HCT116 (cell line): Measurements from ENCODE around the gene ARTN. TPM values are rescaled to one million over a fixed set of nuclear protein-coding genes. Genes with fewer than 3 reads are reported as not detected.
A peak's percentile ranks its signal among the peaks of the same experiment; 100 is the strongest.

Experiments used
- ATAC-seq: fragments of 200-7000 bp; cut with Tn5 transposase; 2 replicates; pipeline ENCODE4 v1.9.1; 2020; ENCODE audit warnings: mild to moderate bottlenecking, moderate library complexity
- BruUV-seq: library from RNA; stranded (reverse); fragments of 400-500 nt; replicated peaks from 2 replicates; lab custom pipeline; 2021; lab: Mats Ljungman, UMichigan
- CTCF ChIA-PET: fragments of 300-600 bp; sonication (Branson Sonifier 250); formaldehyde crosslinking; loops from one replicate; lab custom pipeline; 2021; ENCODE audit warnings: antibody characterized with exemption; lab: Charles Lee
- POLR2A ChIA-PET: fragments of 300-600, 350-600 bp; sonication (Branson Sonifier 250); formaldehyde crosslinking; loops from one replicate; lab custom pipeline; 2021; ENCODE audit warnings: antibody characterized with exemption; lab: Charles Lee
- RAD21 ChIA-PET, 2 experiments: fragments of 300-600 bp; sonication (Branson Sonifier 250); formaldehyde crosslinking; loops; one replicate each; lab custom pipeline; 2023; ENCODE audit warnings: low total read pairs in 2 of 2; ENCODE audit not compliant: uncharacterized antibody in 2 of 2, unreplicated experiment in 2 of 2, low non-redundant PET in 1 of 2; lab: Charles Lee
- DNase-seq: peaks from one replicate; pipeline ENCODE4 v3.0.0-alpha.2; 2010; ENCODE audit warnings: low read depth, low spot score
- H2AFZ ChIP-seq: fragments of 200-600 bp; shearing (Covaris generic), sonication (generic); 2 replicates; pipeline ENCODE4 v1.6.1; 2017; ENCODE audit warnings: low read depth, mixed run types, mixed read lengths, antibody characterized with exemption, low read length; ENCODE audit not compliant: poor library complexity, severe bottlenecking
- H3K27ac ChIP-seq: 2 replicates; pipeline ENCODE4 v1.5.1; 2012; ENCODE audit warnings: low read depth, low read length
- H3K27me3 ChIP-seq: fragments of 200-600 bp; sonication (generic); 2 replicates; pipeline ENCODE4 v1.6.1; 2016; ENCODE audit warnings: mixed run types, low read length, mixed read lengths; ENCODE audit not compliant: insufficient read depth
- H3K36me3 ChIP-seq, 2 experiments: fragments of 200-500 bp in 1 of 2; fragments of 200-600 bp in 1 of 2; sonication (Bioruptor generic) in 1 of 2; sonication (generic) in 1 of 2; 2 replicates each; pipeline versions ENCODE4 v1.5.1 to v1.6.1; 2014 to 2016; ENCODE audit warnings: low read length in 2 of 2, inconsistent platforms in 1 of 2, mixed read lengths in 1 of 2, mixed run types in 1 of 2; ENCODE audit not compliant: insufficient read depth in 2 of 2, control insufficient read depth in 1 of 2
- H3K4me1 ChIP-seq, 2 experiments: fragments of 200-600 bp in 1 of 2; sonication (generic) in 1 of 2; 2 replicates each; pipeline versions ENCODE4 v1.5.1 to v1.6.1; 2012 to 2017; ENCODE audit warnings: low read length in 2 of 2, inconsistent platforms in 1 of 2, mild to moderate bottlenecking in 1 of 2, mixed read lengths in 1 of 2, mixed run types in 1 of 2, moderate library complexity in 1 of 2; ENCODE audit not compliant: insufficient read depth in 2 of 2, control insufficient read depth in 1 of 2
- H3K4me2 ChIP-seq: fragments of 200-600 bp; sonication (generic); 2 replicates; pipeline ENCODE4 v1.6.1; 2017; ENCODE audit warnings: mixed run types, low read length, mixed read lengths
- H3K4me3 ChIP-seq, 2 experiments: fragments of 200-600 bp in 1 of 2; sonication (generic) in 1 of 2; replicated peaks in 1 of 2; 2 replicates each; pipeline ENCODE4 v1.5.1; 2011 to 2016; ENCODE audit warnings: low read length in 2 of 2, control low read depth in 1 of 2, low read depth in 1 of 2, mild to moderate bottlenecking in 1 of 2, mixed read lengths in 1 of 2, mixed run types in 1 of 2
- H3K79me2 ChIP-seq: fragments of 200-600 bp; sonication (generic); 2 replicates; pipeline ENCODE4 v1.6.1; 2017; ENCODE audit warnings: mild to moderate bottlenecking, mixed run types, low read length, moderate library complexity, mixed read lengths; ENCODE audit not compliant: insufficient read depth
- H3K9ac ChIP-seq: fragments of 200-600 bp; sonication (generic); 2 replicates; pipeline ENCODE4 v1.6.1; 2016; ENCODE audit warnings: low read length, mixed read lengths
- H3K9me2 ChIP-seq: fragments of 200-600 bp; sonication (generic), shearing (Covaris generic); 2 replicates; pipeline ENCODE4 v1.6.1; 2017; ENCODE audit warnings: mixed run types, mild to moderate bottlenecking, moderate library complexity; ENCODE audit not compliant: insufficient read depth
- H3K9me3 ChIP-seq, 2 experiments: fragments of 200-500 bp in 1 of 2; fragments of 200-600 bp in 1 of 2; sonication (Bioruptor generic) in 1 of 2; sonication (generic) in 1 of 2; 2 replicates each; pipeline ENCODE4 v1.6.1; 2014 to 2017; ENCODE audit warnings: low read length in 2 of 2, mixed read lengths in 2 of 2, inconsistent platforms in 1 of 2, low read depth in 1 of 2, mild to moderate bottlenecking in 1 of 2, mixed run types in 1 of 2, moderate library complexity in 1 of 2; ENCODE audit not compliant: control insufficient read depth in 1 of 2, insufficient read depth in 1 of 2
- H4K20me1 ChIP-seq: fragments of 200-600 bp; sonication (generic), shearing (Covaris generic); 2 replicates; pipeline ENCODE4 v1.6.1; 2017; ENCODE audit warnings: mixed run types, mild to moderate bottlenecking, moderate library complexity; ENCODE audit not compliant: insufficient read depth
- CBX3 ChIP-seq: IDR thresholded peaks from 2 replicates; pipeline ENCODE4 v1.6.1; 2012; ENCODE audit warnings: low read depth
- POLR2AphosphoS5 ChIP-seq: IDR thresholded peaks from 2 replicates; pipeline ENCODE4 v1.6.1; 2011; ENCODE audit warnings: mild to moderate bottlenecking, low read depth, low read length, moderate library complexity
- YY1 ChIP-seq: IDR thresholded peaks from 2 replicates; pipeline ENCODE4 v1.6.1; 2011; ENCODE audit warnings: low read length, low read depth, moderate library complexity, mild to moderate bottlenecking; ENCODE audit not compliant: insufficient replicate concordance; ENCODE audit errors: extremely low read depth
- ZFX ChIP-seq: fragments of 450-650 bp; IDR thresholded peaks from 2 replicates; pipeline ENCODE4 v1.6.1; 2017
- intact Hi-C: fragments of 100-400 bp; cut with micrococcal nuclease; formaldehyde crosslinking; loops from 2 replicates; pipeline ENCODE4 v1.10.0; 2022
- total RNA-seq: library from RNA; stranded (reverse); gene quantifications from one replicate; pipeline ENCODE4 v1.2.1, GENCODE V29; 2021; ENCODE audit not compliant: unreplicated experiment
- TF ChIP-seq, protein P1 (sequence below): IDR thresholded peaks from 2 replicates; pipeline ENCODE4 v1.6.1; 2012
- TF ChIP-seq, protein P2 (sequence below), 3 experiments: fragments of 200-600 bp in 1 of 3; sonication (generic) in 1 of 3; IDR thresholded peaks in 2 of 3; conservative IDR thresholded peaks in 1 of 3; 2 replicates each; pipeline ENCODE4 v1.5.1; 2012 to 2017; ENCODE audit warnings: low read depth in 2 of 3, low read length in 2 of 3, antibody characterized with exemption in 1 of 3, borderline replicate concordance in 1 of 3, control low read depth in 1 of 3, mild to moderate bottlenecking in 1 of 3, mixed read lengths in 1 of 3, mixed run types in 1 of 3, moderate library complexity in 1 of 3; ENCODE audit not compliant: insufficient read depth in 1 of 3

The ARTN gene
- total RNA-seq, 1 experiment from 2014 or later, result 36.4 TPM

DNA sequence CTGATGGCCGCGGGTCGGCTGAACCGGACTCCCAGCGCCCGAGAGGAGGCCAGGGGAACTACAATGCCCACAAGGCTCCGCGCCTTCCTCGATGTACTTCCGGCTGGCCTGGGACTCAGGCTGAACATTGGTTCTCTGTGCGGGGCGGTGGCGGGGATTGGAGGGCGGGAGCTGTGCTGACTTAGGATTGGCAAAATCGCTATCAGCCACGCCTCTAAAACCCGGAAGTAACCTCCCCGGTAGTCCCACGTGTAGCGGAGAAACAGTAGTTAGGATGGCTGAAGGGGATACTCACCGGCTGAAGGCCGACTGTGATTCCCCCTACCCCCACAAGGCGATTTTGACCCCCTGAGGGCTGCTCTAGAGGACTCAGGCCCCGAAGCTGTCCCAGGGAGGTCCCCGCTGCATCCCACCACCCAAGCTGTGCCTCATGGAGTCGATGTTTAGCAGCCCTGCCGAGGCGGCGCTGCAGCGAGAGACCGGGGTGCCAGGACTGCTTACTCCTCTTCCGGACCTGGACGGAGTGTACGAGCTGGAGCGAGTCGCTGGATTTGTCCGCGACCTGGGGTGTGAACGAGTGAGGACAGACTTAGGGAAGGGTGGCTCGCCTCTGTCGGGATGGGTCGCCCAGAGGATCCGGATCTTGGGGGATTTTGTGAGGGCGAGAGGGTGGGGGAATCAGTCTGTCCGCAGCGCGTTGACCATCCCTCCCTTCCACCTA lies 36.3 kb downstream of the ARTN start, which contains the start of gene DPH2:
Gene DPH2, plus strand, starts transcription at position 265 of the 721 bp plus-strand sequence. Its CDS starts 166 bp downstream, at position 431.
- H3K9me3 ChIP-seq, result no peaks in the 10 kb centered on the region
- H3K9ac ChIP-seq, result peak within 1 kb of the TSS; percentile 85
- RAD21 ChIA-PET, result interaction anchor here in 1 of 2 experiments (1.0 kb wide), 1 partner anchor 22 kb away, joined by 3 read pairs; the partner anchor contains the start of gene CCDC24
- H3K27me3 ChIP-seq, result no peaks in the 10 kb centered on the region
- intact Hi-C loops, result no loop called here
- H4K20me1 ChIP-seq, result no peaks in the 10 kb centered on the region
- H3K79me2 ChIP-seq, result peaks cover 19% of the 10 kb centered on the region
- H3K9me2 ChIP-seq, result no peaks in the 10 kb centered on the region
- POLR2A ChIA-PET, result interaction anchor here (1.0 to 1.1 kb wide), 2 partner anchors 14 to 35 kb away, joined by 3 read pairs; no protein-coding TSS in a partner anchor
- peak within 1 kb of the TSS; percentile 93 for H3K4me2 ChIP-seq
- CTCF ChIA-PET, result interaction anchor here (1.2 kb wide), 1 partner anchor 207 kb away, joined by 4 read pairs; no protein-coding TSS in a partner anchor
- DNase-seq, result peak; percentile 94
- TF ChIP-seq POLR2AphosphoS5 (peak; percentile 54), YY1 (peak; percentile 29), CBX3 (no peak), ZFX (peak; percentile 32; the same call in 1 of the 2 replicates)
- TF ChIP-seq, protein P1, sequence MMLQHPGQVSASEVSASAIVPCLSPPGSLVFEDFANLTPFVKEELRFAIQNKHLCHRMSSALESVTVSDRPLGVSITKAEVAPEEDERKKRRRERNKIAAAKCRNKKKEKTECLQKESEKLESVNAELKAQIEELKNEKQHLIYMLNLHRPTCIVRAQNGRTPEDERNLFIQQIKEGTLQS, result no peak
- TF ChIP-seq, protein P2, sequence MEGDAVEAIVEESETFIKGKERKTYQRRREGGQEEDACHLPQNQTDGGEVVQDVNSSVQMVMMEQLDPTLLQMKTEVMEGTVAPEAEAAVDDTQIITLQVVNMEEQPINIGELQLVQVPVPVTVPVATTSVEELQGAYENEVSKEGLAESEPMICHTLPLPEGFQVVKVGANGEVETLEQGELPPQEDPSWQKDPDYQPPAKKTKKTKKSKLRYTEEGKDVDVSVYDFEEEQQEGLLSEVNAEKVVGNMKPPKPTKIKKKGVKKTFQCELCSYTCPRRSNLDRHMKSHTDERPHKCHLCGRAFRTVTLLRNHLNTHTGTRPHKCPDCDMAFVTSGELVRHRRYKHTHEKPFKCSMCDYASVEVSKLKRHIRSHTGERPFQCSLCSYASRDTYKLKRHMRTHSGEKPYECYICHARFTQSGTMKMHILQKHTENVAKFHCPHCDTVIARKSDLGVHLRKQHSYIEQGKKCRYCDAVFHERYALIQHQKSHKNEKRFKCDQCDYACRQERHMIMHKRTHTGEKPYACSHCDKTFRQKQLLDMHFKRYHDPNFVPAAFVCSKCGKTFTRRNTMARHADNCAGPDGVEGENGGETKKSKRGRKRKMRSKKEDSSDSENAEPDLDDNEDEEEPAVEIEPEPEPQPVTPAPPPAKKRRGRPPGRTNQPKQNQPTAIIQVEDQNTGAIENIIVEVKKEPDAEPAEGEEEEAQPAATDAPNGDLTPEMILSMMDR (IDR thresholded peaks at IDR 0.05 in 2 of 3, conservative IDR thresholded peaks at IDR 0.05 in 1 of 3; ENCODE audit: borderline replicate concordance in 1 of 3, insufficient read depth in 1 of 3, low read depth in 2 of 3, low read length in 2 of 3), result 0 out of 6 replicates have a peak, but pooled peaks of 2 of the 3 experiments have one; percentile 4 to 12
- peak; percentile 89 for ATAC-seq
- BruUV-seq, result TSS peak; percentile 61
- H3K4me3 ChIP-seq, result peak within 1 kb of the TSS; percentile 94 to 99
- H3K36me3 ChIP-seq, result peaks cover 9 to 29% of the 10 kb centered on the region in 2 experiments; a peak in 3 of 4 replicates
- H2AFZ ChIP-seq, result no peak within 1 kb of the TSS
- peak within 1 kb of the TSS; percentile 60 for H3K27ac ChIP-seq
- peaks cover 10 to 30% of the 10 kb centered on the region in 2 experiments for H3K4me1 ChIP-seq
